Endodermal cell (in vitro differentiated cells): Measurements from ENCODE around the gene APCDD1L. TPM values are rescaled to one million over a fixed set of nuclear protein-coding genes. Genes with fewer than 3 reads are reported as not detected.

Source experiments
- DNase-seq: peaks from one replicate; pipeline ENCODE4 v3.0.0-alpha.2; 2017
- H3K27ac ChIP-seq: 2 replicates; pipeline ENCODE4 v1.5.1; 2013; ENCODE audit warnings: mild to moderate bottlenecking, low read depth, low read length, moderate library complexity
- H3K27me3 ChIP-seq: 2 replicates; pipeline ENCODE4 v1.6.1; 2013; ENCODE audit warnings: mild to moderate bottlenecking, low read length, moderate library complexity; ENCODE audit not compliant: insufficient read depth, control insufficient read depth, poor library complexity, severe bottlenecking
- H3K36me3 ChIP-seq: 2 replicates; pipeline ENCODE4 v1.7.0; 2013; ENCODE audit warnings: mild to moderate bottlenecking, low read length, moderate library complexity; ENCODE audit not compliant: control insufficient read depth, insufficient read depth
- H3K4me1 ChIP-seq: one replicate; pipeline ENCODE4 v1.7.0; 2013; ENCODE audit warnings: low read length; ENCODE audit not compliant: control insufficient read depth, insufficient read depth
- H3K4me3 ChIP-seq: 2 replicates; pipeline ENCODE4 v1.5.1; 2013; ENCODE audit warnings: mild to moderate bottlenecking, low read length, moderate library complexity
- H3K9ac ChIP-seq: 2 replicates; pipeline ENCODE4 v1.6.1; 2013; ENCODE audit warnings: mild to moderate bottlenecking, low read length, moderate library complexity; ENCODE audit not compliant: poor library complexity, severe bottlenecking; ENCODE audit errors: extremely low read depth
- H3K9me3 ChIP-seq: 2 replicates; pipeline ENCODE4 v1.6.1; 2013; ENCODE audit warnings: mild to moderate bottlenecking, low read length, moderate library complexity; ENCODE audit not compliant: control insufficient read depth
- H3K27ac Mint-ChIP-seq: 2 replicates; pipeline ENCODE4 v1.8.0; 2020; ENCODE audit warnings: mixed read lengths
- H3K27me3 Mint-ChIP-seq: 2 replicates; pipeline ENCODE4 v1.8.0; 2021; ENCODE audit warnings: mild to moderate bottlenecking, mixed read lengths; ENCODE audit not compliant: insufficient read depth
- H3K36me3 Mint-ChIP-seq: 2 replicates; pipeline ENCODE4 v1.8.0; 2020; ENCODE audit warnings: low read depth, mixed read lengths
- H3K4me1 Mint-ChIP-seq: 2 replicates; pipeline ENCODE4 v1.8.0; 2020; ENCODE audit warnings: mixed read lengths
- H3K4me3 Mint-ChIP-seq: 2 replicates; pipeline ENCODE4 v1.8.0; 2020; ENCODE audit warnings: mild to moderate bottlenecking, moderate library complexity, mixed read lengths
- H3K9me3 Mint-ChIP-seq: 2 replicates; pipeline ENCODE4 v1.8.0; 2020; ENCODE audit warnings: mild to moderate bottlenecking, mixed read lengths
- WGBS, 2 experiments: methylation state at CpG; one replicate each; pipeline versions ENCODE4 v1.1.5 to v1.1.7; 2013; ENCODE audit warnings: missing lambda C conversion rate in 2 of 2, mixed read lengths in 1 of 2; ENCODE audit not compliant: insufficient coverage in 1 of 2, insufficient read length in 1 of 2; 5-methylcytosine and 5-hydroxymethylcytosine counted together
- total RNA-seq, 2 donors: library from RNA; stranded (reverse); fragmentation: NEBNext Ultra II Directional in 1 of 2; extraction: Animal tissue kit (Norgen Biotek cat#: 25700) in 1 of 2; gene quantifications; 2 replicates in 1 of 2; 3 replicates in 1 of 2; pipeline ENCODE4 v1.2.1, GENCODE V29; 2021
- TF ChIP-seq, protein P1 (sequence below): fragments of 200-600 bp; sonication (generic); conservative IDR thresholded peaks from 2 replicates; pipeline ENCODE4 v1.5.0; 2021; ENCODE audit warnings: antibody characterized with exemption, mild to moderate bottlenecking

The APCDD1L gene
- total RNA-seq, 2 donors from 2014 or later = 6.4 TPM

DNA sequence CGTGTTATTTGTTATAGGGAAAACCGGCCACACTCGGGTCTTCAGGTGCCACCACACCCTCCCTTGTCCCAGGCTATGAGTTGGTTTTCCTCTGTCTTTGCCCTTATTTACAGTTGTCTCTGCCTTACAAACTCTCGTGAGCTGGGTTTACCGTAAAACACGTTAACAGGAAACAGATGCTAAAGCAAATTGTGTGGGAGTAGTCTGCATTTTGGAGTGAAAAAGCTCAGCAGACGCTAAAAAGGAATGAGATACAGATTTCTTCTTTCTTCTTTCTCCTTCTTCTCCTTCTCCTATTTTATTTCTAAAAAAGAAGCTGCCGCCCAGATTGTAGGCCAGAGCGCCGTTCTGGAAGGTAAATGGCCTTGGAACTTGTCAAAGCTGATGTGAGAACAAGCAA, 51.9 kb downstream of the APCDD1L start:
- H3K27me3 ChIP-seq = no peaks in the 10 kb centered on the region
- peaks cover 33% of the 10 kb centered on the region for H3K4me1 Mint-ChIP-seq
- no peaks in the 10 kb centered on the region for H3K27me3 Mint-ChIP-seq
- H3K36me3 ChIP-seq = no peaks in the 10 kb centered on the region
- TF ChIP-seq, protein P1, sequence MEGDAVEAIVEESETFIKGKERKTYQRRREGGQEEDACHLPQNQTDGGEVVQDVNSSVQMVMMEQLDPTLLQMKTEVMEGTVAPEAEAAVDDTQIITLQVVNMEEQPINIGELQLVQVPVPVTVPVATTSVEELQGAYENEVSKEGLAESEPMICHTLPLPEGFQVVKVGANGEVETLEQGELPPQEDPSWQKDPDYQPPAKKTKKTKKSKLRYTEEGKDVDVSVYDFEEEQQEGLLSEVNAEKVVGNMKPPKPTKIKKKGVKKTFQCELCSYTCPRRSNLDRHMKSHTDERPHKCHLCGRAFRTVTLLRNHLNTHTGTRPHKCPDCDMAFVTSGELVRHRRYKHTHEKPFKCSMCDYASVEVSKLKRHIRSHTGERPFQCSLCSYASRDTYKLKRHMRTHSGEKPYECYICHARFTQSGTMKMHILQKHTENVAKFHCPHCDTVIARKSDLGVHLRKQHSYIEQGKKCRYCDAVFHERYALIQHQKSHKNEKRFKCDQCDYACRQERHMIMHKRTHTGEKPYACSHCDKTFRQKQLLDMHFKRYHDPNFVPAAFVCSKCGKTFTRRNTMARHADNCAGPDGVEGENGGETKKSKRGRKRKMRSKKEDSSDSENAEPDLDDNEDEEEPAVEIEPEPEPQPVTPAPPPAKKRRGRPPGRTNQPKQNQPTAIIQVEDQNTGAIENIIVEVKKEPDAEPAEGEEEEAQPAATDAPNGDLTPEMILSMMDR = no peak
- H3K4me1 ChIP-seq = no peaks in the 10 kb centered on the region
- H3K4me3 Mint-ChIP-seq = no peak overlapping the region
- no peaks in the 10 kb centered on the region for H3K9me3 ChIP-seq
- 85 to 87% methylated on average over 7 to 10 of the region's 10 CpGs for WGBS, 2 experiments
- H3K9me3 Mint-ChIP-seq = peaks cover 5% of the 10 kb centered on the region
- peak overlapping the region; percentile 39 for H3K27ac Mint-ChIP-seq
- H3K4me3 ChIP-seq = no peak overlapping the region
- H3K36me3 Mint-ChIP-seq = peaks cover 13% of the 10 kb centered on the region
- no peak overlapping the region for H3K9ac ChIP-seq
- H3K27ac ChIP-seq = no peak overlapping the region
- DNase-seq = no peak

DNA sequence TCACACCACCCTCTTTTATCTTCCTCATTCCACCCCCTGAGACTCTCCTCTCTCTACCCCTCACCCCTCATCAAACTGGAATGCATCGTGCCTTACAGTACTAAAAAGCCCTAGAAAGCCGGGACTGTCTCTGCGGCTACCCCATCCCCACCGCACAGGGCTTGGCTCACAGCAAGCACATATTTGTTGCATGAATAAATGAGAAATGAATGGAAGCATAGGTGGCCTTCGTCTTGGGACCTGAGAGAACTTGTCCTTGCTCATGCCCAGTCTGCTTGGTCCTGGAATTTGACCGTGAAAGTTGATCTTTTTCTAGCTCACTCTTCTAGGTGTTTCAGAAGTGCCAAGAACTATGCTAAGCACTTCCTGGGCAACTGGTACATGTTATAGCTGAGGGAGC, 53.3 kb downstream of the APCDD1L start:
- Mint-ChIP-seq H3K4me3 (no peak overlapping the region), H3K27me3 (no peaks in the 10 kb centered on the region), H3K36me3 (peaks cover 13% of the 10 kb centered on the region), H3K4me1 (peaks cover 35% of the 10 kb centered on the region), H3K9me3 (peaks cover 5% of the 10 kb centered on the region), H3K27ac (no peak overlapping the region)
- WGBS, 2 experiments = 94 to 100% methylated on average over 6 of the region's 6 CpGs
- TF ChIP-seq, protein P1 = no peak
- H3K4me3 ChIP-seq = no peak overlapping the region
- H3K36me3 ChIP-seq = no peaks in the 10 kb centered on the region
- no peak overlapping the region for H3K9ac ChIP-seq
- no peaks in the 10 kb centered on the region for H3K4me1 ChIP-seq
- H3K27me3 ChIP-seq = no peaks in the 10 kb centered on the region
- no peak overlapping the region for H3K27ac ChIP-seq
- no peaks in the 10 kb centered on the region for H3K9me3 ChIP-seq
- no peak for DNase-seq

DNA sequence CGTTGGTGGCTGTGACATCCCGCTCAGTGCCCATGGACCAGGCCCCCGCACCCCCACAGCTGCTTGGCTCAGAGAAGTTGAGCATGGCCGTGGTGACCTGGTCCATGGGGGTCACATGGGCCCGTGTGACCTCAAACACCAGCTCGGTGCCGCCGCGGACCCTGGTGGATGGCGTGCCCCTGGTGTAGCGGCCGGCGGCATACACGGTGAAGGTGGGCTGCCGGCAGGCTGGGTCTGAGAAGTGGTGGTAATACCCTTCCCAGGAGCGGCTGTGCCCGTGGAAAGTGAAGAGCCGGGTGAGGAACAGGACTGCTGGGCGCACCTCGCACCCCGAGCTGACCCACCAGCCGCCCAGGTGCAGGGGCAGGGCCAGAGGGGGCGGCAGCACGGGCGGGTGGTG, 54.1 kb downstream of the APCDD1L start:
- TF ChIP-seq, protein P1 = no peak
- no peak for DNase-seq
- no peaks in the 10 kb centered on the region for H3K4me1 ChIP-seq
- Mint-ChIP-seq H3K27me3 (no peaks in the 10 kb centered on the region), H3K9me3 (peaks cover 5% of the 10 kb centered on the region), H3K4me3 (no peak overlapping the region), H3K36me3 (peaks cover 13% of the 10 kb centered on the region), H3K27ac (no peak overlapping the region), H3K4me1 (peaks cover 38% of the 10 kb centered on the region)
- no peaks in the 10 kb centered on the region for H3K27me3 ChIP-seq
- WGBS, 2 experiments = 98 to 99% methylated on average over 13 to 25 of the region's 25 CpGs
- H3K27ac ChIP-seq = no peak overlapping the region
- H3K9ac ChIP-seq = no peak overlapping the region
- H3K9me3 ChIP-seq = no peaks in the 10 kb centered on the region
- H3K4me3 ChIP-seq = no peak overlapping the region
- H3K36me3 ChIP-seq = no peaks in the 10 kb centered on the region
